Measurements from ENCODE around the gene FXN. TPM values are rescaled to one million over a fixed set of nuclear protein-coding genes. Genes with fewer than 3 reads are reported as not detected.

The FXN gene
- total RNA-seq, 2 donors from 2014 or later: 17.4 to 22.8 TPM

GRCh38 chr9:69062195-69062594, 26.6 kb downstream of the FXN start:
- Mint-ChIP-seq H3K27ac (no peak overlapping the region), H3K36me3 (no peaks in the 10 kb centered on the region)
- ATAC-seq: no peak

DNA sequence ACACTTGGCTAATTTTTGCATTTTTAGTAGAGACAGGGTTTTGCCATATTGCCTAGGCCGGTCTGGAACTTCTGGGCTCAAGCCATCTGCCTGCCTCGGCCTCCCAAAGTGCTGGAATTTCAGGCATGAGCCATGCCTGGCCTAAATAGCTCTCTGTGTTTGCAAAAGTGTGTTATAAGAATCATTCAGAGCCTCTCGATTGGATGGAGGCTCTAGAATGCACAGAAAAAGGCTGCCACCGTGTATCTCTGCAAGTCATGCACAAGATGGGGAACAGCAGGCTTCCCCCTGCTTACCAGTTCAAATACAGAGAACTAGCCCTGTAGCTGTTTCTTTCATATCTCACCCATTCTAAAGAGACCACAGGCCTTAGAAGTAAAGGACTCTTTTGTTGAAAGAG, 28.3 kb downstream of the FXN start:
- Mint-ChIP-seq H3K27me3 (no peaks in the 10 kb centered on the region), H3K9me3 (no peaks in the 10 kb centered on the region), H3K36me3 (no peaks in the 10 kb centered on the region), H3K27ac (no peak overlapping the region), H3K4me1 (ENCODE audit: low read depth in 2 of 2) (peaks cover 13 to 19% of the 10 kb centered on the region in 2 donors), H3K4me3 (no peak overlapping the region)
- ATAC-seq: no peak
- DNase-seq (ENCODE audit: low spot score): no peak

More at GRCh38 chr9:69062195-69062594, 26.6 kb downstream of the FXN start:
- Mint-ChIP-seq H3K4me3 (no peak overlapping the region), H3K27me3 (no peaks in the 10 kb centered on the region), H3K9me3 (no peaks in the 10 kb centered on the region), H3K4me1 (ENCODE audit: low read depth in 2 of 2) (peaks cover 13 to 22% of the 10 kb centered on the region in 2 donors)
- DNase-seq (ENCODE audit: low spot score): no peak

- no peak for DNase-seq (ENCODE audit: low spot score)
- no peaks in the 10 kb centered on the region for H3K36me3 Mint-ChIP-seq
- ATAC-seq: no peak
- H3K9me3 Mint-ChIP-seq: no peaks in the 10 kb centered on the region
- no peak overlapping the region for H3K4me3 Mint-ChIP-seq
- H3K27me3 Mint-ChIP-seq: no peaks in the 10 kb centered on the region
- H3K4me1 Mint-ChIP-seq (ENCODE audit: low read depth in 2 of 2): peaks cover 3 to 9% of the 10 kb centered on the region in 2 donors
- no peak overlapping the region for H3K27ac Mint-ChIP-seq
Measured at GRCh38 chr9:69065660-69066059, 30.1 kb downstream of the FXN start.

DNA sequence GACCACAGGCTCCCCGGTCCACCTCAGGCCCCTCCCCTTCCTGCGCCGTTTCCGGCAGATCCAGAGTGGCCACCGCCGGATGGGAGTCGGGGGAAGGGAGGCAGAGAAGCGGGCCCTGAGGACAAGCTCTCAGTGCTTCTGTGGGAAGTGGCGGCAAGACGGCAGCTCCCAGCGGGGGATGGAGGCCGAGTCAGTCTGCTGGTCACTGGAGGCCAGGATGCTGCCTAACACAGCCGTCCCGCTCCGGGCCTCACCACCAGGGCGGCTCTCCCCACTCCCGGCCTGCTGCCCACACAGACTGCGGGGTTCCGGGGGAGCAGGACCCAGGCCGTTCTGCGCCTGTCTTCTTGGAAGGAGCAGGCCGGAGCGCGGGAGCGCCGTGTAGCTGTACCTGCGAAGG, 31.4 kb downstream of the FXN start:
- Mint-ChIP-seq H3K27ac (no peak overlapping the region), H3K9me3 (no peaks in the 10 kb centered on the region), H3K4me1 (ENCODE audit: low read depth in 2 of 2) (no peaks in the 10 kb centered on the region), H3K27me3 (no peaks in the 10 kb centered on the region), H3K36me3 (no peaks in the 10 kb centered on the region), H3K4me3 (no peak overlapping the region)
- ATAC-seq (no peak), DNase-seq (ENCODE audit: low spot score) (no peak)

GRCh38 chr9:69070201-69070600, 34.6 kb downstream of the FXN start:
- no peak overlapping the region for H3K4me3 Mint-ChIP-seq
- no peak for ATAC-seq

GRCh38 chr9:69071059-69071458, 35.5 kb downstream of the FXN start:
- ATAC-seq: no peak
- Mint-ChIP-seq H3K36me3 (no peaks in the 10 kb centered on the region), H3K4me1 (ENCODE audit: low read depth in 2 of 2) (no peaks in the 10 kb centered on the region), H3K27me3 (no peaks in the 10 kb centered on the region), H3K9me3 (no peaks in the 10 kb centered on the region), H3K4me3 (no peak overlapping the region), H3K27ac (no peak overlapping the region)
- no peak for DNase-seq (ENCODE audit: low spot score)

More at GRCh38 chr9:69070201-69070600, 34.6 kb downstream of the FXN start:
- H3K4me1 Mint-ChIP-seq (ENCODE audit: low read depth in 2 of 2): no peaks in the 10 kb centered on the region
- H3K9me3 Mint-ChIP-seq: no peaks in the 10 kb centered on the region
- no peak for DNase-seq (ENCODE audit: low spot score)
- no peaks in the 10 kb centered on the region for H3K36me3 Mint-ChIP-seq
- no peaks in the 10 kb centered on the region for H3K27me3 Mint-ChIP-seq
- no peak overlapping the region for H3K27ac Mint-ChIP-seq

GRCh38 chr9:69073103-69073502, 37.6 kb downstream of the FXN start:
- Mint-ChIP-seq H3K36me3 (no peaks in the 10 kb centered on the region), H3K4me3 (no peak overlapping the region), H3K27me3 (no peaks in the 10 kb centered on the region), H3K4me1 (ENCODE audit: low read depth in 2 of 2) (no peaks in the 10 kb centered on the region), H3K27ac (no peak overlapping the region), H3K9me3 (no peaks in the 10 kb centered on the region)
- DNase-seq (ENCODE audit: low spot score) (no peak), ATAC-seq (no peak)

GRCh38 chr9:69074801-69075200, 39.2 kb downstream of the FXN start:
- Mint-ChIP-seq H3K4me3 (no peak overlapping the region), H3K9me3 (no peaks in the 10 kb centered on the region), H3K27me3 (no peaks in the 10 kb centered on the region), H3K36me3 (no peaks in the 10 kb centered on the region), H3K27ac (no peak overlapping the region), H3K4me1 (ENCODE audit: low read depth in 2 of 2) (no peaks in the 10 kb centered on the region)
- ATAC-seq (no peak), DNase-seq (ENCODE audit: low spot score) (no peak)

- Mint-ChIP-seq H3K9me3 (no peaks in the 10 kb centered on the region), H3K36me3 (no peaks in the 10 kb centered on the region), H3K27me3 (no peaks in the 10 kb centered on the region), H3K4me1 (ENCODE audit: low read depth in 2 of 2) (no peaks in the 10 kb centered on the region), H3K4me3 (no peak overlapping the region), H3K27ac (no peak overlapping the region)
- DNase-seq (ENCODE audit: low spot score) (no peak), ATAC-seq (no peak)
Measured at GRCh38 chr9:69076550-69076949, 41.0 kb downstream of the FXN start.

DNA sequence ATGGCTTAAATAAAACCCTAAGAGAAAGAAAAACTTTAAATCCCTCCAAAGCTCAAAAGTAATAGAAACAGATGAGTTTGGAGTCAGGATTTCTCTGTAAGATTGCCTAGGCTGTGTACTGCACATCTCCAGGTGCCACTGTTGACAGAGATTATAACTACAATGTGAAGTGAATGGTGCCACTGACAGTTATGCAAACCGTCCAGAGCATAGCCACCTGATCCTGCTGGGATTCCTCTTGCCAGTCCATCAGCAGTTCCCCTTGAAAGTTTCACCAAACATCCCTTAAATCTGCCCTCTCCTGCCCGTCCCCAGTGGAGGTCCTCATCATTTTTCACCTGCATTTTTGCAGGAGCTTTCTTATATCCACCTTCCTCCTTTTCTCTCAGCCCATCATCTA, 42.5 kb downstream of the FXN start:
- Mint-ChIP-seq H3K27ac (no peak overlapping the region), H3K9me3 (no peaks in the 10 kb centered on the region), H3K27me3 (no peaks in the 10 kb centered on the region), H3K4me1 (ENCODE audit: low read depth in 2 of 2) (no peaks in the 10 kb centered on the region), H3K36me3 (no peaks in the 10 kb centered on the region), H3K4me3 (no peak overlapping the region)
- ATAC-seq (no peak), DNase-seq (ENCODE audit: low spot score) (no peak)

- H3K36me3 Mint-ChIP-seq: no peaks in the 10 kb centered on the region
- ATAC-seq (no peak), DNase-seq (ENCODE audit: low spot score) (no peak)
- H3K4me1 Mint-ChIP-seq (ENCODE audit: low read depth in 2 of 2): no peaks in the 10 kb centered on the region
- no peaks in the 10 kb centered on the region for H3K27me3 Mint-ChIP-seq
- H3K4me3 Mint-ChIP-seq: no peak overlapping the region
- no peaks in the 10 kb centered on the region for H3K9me3 Mint-ChIP-seq
- no peak overlapping the region for H3K27ac Mint-ChIP-seq
Measured at GRCh38 chr9:69078581-69078980, 43.0 kb downstream of the FXN start.

GRCh38 chr9:69079186-69079585, 43.6 kb downstream of the FXN start:
- H3K36me3 Mint-ChIP-seq: no peaks in the 10 kb centered on the region
- H3K27me3 Mint-ChIP-seq: no peaks in the 10 kb centered on the region
- DNase-seq (ENCODE audit: low spot score) (no peak), ATAC-seq (no peak)
- no peaks in the 10 kb centered on the region for H3K4me1 Mint-ChIP-seq (ENCODE audit: low read depth in 2 of 2)
- H3K4me3 Mint-ChIP-seq: no peak overlapping the region
- no peaks in the 10 kb centered on the region for H3K9me3 Mint-ChIP-seq
- H3K27ac Mint-ChIP-seq: no peak overlapping the region

GRCh38 chr9:69081261-69081660, 45.7 kb downstream of the FXN start:
- no peak overlapping the region for H3K27ac Mint-ChIP-seq

GRCh38 chr9:69083321-69083720, 47.8 kb downstream of the FXN start:
- ATAC-seq: no peak

More at GRCh38 chr9:69081261-69081660, 45.7 kb downstream of the FXN start:
- H3K27me3 Mint-ChIP-seq: no peaks in the 10 kb centered on the region
- no peak overlapping the region for H3K4me3 Mint-ChIP-seq
- ATAC-seq (no peak), DNase-seq (ENCODE audit: low spot score) (no peak)
- H3K36me3 Mint-ChIP-seq: no peaks in the 10 kb centered on the region
- no peaks in the 10 kb centered on the region for H3K9me3 Mint-ChIP-seq
- no peaks in the 10 kb centered on the region for H3K4me1 Mint-ChIP-seq (ENCODE audit: low read depth in 2 of 2)

GRCh38 chr9:69085569-69086283, 50.2 kb downstream of the FXN start:
- Mint-ChIP-seq H3K4me1 (ENCODE audit: low read depth in 2 of 2) (no peaks in the 10 kb centered on the region), H3K9me3 (no peaks in the 10 kb centered on the region), H3K4me3 (no peak overlapping the region), H3K27me3 (no peaks in the 10 kb centered on the region), H3K36me3 (no peaks in the 10 kb centered on the region), H3K27ac (no peak overlapping the region)
- no peak for ATAC-seq
- DNase-seq (ENCODE audit: low spot score): no peak

More at GRCh38 chr9:69083321-69083720, 47.8 kb downstream of the FXN start:
- Mint-ChIP-seq H3K27ac (no peak overlapping the region), H3K27me3 (no peaks in the 10 kb centered on the region), H3K9me3 (no peaks in the 10 kb centered on the region), H3K4me1 (ENCODE audit: low read depth in 2 of 2) (no peaks in the 10 kb centered on the region), H3K4me3 (no peak overlapping the region), H3K36me3 (no peaks in the 10 kb centered on the region)
- no peak for DNase-seq (ENCODE audit: low spot score)

All from natural killer cell treated with Interleukin-12 subunit alpha and Interleukin-12 subunit beta and Interleukin-15 and Interleukin-18, amount 100 ng/mL, for 72 hours (primary cell).